Activated T-cell treated with anti-CD3 and anti-CD28 coated beads, Interleukin-2, amount 50 U/mL, for 48 hours (primary cell): ENCODE measurements around the gene SLC7A14.

ENCODE experiments used
- DNase-seq, 2 experiments: peaks; one replicate each; pipeline ENCODE4 v3.0.0-alpha.2; 2020

The SLC7A14 gene

GRCh38 chr3:170467571-170468147, 118.2 kb downstream of the SLC7A14 start:
- no peak for DNase-seq

- DNase-seq = no peak
Observed at GRCh38 chr3:170467007-170467406, 118.9 kb downstream of the SLC7A14 start.

- no peak for DNase-seq
Observed at GRCh38 chr3:170465955-170466354, 119.9 kb downstream of the SLC7A14 start.

DNA sequence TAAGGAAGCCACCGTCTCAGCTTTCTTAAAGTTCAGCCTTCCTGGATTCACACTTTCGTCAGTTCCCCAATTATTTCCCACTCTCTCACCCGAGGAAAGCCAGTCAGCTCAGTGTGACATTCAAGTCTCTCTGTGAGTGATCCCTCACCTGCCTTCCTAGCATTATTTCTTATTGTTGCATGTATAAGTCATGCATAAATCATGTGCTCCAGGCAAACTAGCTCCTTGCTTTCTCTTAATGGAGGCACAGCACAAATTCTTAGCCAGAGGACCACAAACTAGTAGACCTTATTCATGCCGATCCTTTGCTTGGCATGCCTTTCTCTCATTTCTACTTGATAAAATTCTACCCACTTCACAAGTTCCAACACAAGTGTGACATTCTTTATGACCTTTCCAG, 122.9 kb downstream of the SLC7A14 start:
- no peak for DNase-seq

GRCh38 chr3:170458285-170458684, 127.6 kb downstream of the SLC7A14 start:
- DNase-seq = no peak

- no peak for DNase-seq
Observed at GRCh38 chr3:170454509-170454908, 131.4 kb downstream of the SLC7A14 start.

DNA sequence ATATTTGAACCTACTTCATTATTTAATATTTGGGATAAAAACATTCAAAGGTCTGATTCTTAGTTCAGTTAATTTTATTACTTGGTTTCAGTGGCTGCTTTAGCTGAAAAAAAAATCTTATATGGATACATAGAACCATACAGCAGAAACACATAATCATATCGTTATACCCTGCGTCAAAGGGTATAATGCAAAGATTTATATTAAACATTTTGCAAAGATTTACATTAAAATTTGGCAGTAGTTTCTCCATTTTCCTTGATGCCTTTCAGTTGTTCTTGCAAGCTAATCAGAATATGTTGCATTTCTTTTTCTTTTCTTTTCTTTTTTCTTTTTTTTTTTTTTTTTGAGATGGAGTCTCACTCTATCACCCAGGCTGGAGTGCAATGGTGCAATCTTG, 135.8 kb downstream of the SLC7A14 start:
- no peak for DNase-seq

- DNase-seq = no peak
Observed at GRCh38 chr3:170448584-170448983, 137.3 kb downstream of the SLC7A14 start.

GRCh38 chr3:170443457-170443856, 142.4 kb downstream of the SLC7A14 start:
- DNase-seq = no peak

- DNase-seq = no peak
Observed at GRCh38 chr3:170442947-170443346, 142.9 kb downstream of the SLC7A14 start.

- no peak for DNase-seq
Observed at GRCh38 chr3:170441412-170441811, 144.5 kb downstream of the SLC7A14 start.

GRCh38 chr3:170440344-170440743, 145.5 kb downstream of the SLC7A14 start:
- no peak for DNase-seq

GRCh38 chr3:170438836-170439235, 147.0 kb downstream of the SLC7A14 start:
- no peak for DNase-seq

DNA sequence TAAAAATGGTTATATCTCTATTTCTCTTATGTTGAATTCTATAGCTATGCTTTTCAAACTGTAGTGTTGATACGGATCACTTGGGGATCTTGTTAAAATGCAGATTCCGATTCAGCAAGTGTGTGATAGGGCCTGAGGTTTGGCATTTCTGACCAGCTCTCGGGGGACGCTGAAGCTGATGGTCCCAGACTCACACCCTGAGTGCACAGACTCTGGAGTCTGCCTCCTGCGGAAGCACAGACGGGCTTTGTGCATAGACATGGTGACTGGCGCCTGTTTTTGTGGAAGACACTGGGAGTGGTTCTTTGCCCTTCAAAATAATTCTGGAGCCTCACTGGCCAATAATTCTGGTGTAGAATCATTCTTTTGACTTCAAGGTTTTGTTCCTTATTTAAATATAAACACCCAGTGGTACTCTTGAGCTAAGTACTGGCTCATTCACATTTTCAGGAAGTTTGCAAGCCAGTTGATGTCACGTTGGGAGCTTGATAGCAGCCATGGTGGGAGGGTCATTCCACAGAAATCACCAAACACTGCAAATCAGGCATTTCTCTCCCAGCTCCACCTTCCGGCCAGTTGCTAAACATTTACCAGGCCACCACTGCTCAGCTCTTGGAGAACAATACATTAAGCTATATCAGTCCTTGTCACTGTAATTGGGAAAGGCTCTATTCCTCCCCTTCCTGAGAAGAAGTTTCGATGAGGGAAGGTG, 148.0 kb downstream of the SLC7A14 start:
- no peak for DNase-seq

DNA sequence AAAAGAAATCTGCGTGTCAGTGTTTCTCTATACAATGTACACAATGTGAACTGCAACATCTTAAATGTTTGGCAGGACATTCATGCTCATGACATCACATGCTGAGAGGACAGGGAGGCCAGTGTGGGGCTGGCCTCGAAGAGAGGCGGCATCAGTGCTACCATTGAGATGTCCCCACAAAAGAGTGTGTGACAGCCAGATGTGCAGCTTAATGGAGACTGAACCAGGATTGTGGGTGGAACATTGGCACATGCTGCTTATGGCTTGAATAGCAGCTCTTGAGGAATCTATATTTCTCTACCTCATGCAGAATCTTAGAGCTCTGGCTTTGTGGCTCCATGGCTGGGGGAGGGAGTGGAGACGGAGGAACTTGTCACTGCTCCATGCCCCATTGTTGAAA, 148.7 kb downstream of the SLC7A14 start:
- no peak for DNase-seq

DNA sequence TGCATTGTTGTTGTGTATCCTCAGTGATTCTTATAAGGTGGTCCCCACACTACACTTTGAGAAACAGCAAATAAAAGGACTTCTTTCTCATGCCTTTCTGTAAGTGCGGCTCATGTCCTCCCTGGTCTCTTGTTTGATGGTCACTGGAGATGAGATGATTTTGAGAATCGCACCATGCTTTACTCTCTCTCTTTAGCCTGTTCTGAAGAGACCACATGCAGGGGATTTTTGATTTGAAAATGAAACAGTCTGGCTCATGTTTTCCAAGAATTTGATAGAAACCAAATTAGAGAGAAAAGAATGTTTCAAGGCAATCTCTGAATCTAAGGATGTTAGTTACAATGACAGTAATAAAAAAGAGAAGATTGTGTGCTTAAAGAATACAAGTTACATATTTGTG, 149.2 kb downstream of the SLC7A14 start:
- no peak for DNase-seq

- DNase-seq = no peak
Observed at GRCh38 chr3:170432416-170432815, 153.5 kb downstream of the SLC7A14 start.

GRCh38 chr3:170431054-170431453, 154.8 kb downstream of the SLC7A14 start:
- no peak for DNase-seq

GRCh38 chr3:170429050-170429449, 156.8 kb downstream of the SLC7A14 start:
- no peak for DNase-seq

DNA sequence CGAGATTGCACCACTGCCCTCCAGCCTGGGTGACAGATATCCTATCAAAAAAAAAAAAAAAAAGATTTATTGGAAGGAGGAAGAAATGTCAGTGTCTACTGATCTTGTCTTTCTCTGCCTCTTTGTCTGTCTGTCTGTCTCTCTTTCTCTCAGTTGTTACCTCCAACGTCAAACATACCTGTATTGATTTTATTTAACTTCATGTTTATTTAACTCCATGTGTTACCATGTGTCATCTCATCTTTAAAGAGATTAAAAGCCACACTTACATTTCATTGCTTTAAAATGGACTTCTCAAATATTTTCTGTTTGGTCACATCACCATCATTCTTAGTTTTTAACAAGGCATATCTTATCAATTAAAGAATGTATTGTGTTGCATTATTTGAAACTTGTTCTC, 157.8 kb downstream of the SLC7A14 start:
- no peak for DNase-seq

- DNase-seq = no peak
Observed at GRCh38 chr3:170426240-170426797, 159.6 kb downstream of the SLC7A14 start.

GRCh38 chr3:170425491-170426239, 160.2 kb downstream of the SLC7A14 start:
- DNase-seq = no peak

DNA sequence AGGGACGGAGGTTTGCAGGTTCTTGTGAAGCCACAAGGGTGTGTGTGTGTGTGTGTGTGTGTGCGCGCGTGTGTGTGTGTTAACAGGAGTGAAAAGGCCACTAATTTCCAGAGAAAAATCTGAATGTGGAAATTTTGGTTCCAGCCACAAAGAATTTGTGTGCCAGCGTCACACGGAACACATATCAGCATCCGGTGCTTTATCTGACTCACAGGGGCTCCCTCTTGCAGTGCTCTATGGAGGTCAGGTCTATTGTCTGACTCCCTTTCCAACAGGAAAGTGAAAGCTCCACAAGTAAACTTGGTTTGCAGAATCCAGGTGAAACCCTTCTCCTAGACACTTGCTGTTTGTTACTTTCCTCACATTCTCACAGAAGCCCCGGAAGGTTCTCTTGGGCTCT, 161.0 kb downstream of the SLC7A14 start:
- DNase-seq = no peak
